GM19395 (cell line): ENCODE data around the gene SMARCA4.
A peak's percentile ranks its signal among the peaks of the same experiment; 100 is the strongest.
"Not testable (repeated sequence)": the region's sequence is repeated elsewhere in the genome, so short reads cannot be mapped to it uniquely, and the experiment has no call there.

Experiments
- ATAC-seq: cut with Tn5 transposase; IDR thresholded peaks from one replicate; pipeline ENCODE4 v1.9.1; 2021; ENCODE audit warnings: mild to moderate bottlenecking, moderate library complexity; ENCODE audit not compliant: unreplicated experiment

SMARCA4 gene

DNA sequence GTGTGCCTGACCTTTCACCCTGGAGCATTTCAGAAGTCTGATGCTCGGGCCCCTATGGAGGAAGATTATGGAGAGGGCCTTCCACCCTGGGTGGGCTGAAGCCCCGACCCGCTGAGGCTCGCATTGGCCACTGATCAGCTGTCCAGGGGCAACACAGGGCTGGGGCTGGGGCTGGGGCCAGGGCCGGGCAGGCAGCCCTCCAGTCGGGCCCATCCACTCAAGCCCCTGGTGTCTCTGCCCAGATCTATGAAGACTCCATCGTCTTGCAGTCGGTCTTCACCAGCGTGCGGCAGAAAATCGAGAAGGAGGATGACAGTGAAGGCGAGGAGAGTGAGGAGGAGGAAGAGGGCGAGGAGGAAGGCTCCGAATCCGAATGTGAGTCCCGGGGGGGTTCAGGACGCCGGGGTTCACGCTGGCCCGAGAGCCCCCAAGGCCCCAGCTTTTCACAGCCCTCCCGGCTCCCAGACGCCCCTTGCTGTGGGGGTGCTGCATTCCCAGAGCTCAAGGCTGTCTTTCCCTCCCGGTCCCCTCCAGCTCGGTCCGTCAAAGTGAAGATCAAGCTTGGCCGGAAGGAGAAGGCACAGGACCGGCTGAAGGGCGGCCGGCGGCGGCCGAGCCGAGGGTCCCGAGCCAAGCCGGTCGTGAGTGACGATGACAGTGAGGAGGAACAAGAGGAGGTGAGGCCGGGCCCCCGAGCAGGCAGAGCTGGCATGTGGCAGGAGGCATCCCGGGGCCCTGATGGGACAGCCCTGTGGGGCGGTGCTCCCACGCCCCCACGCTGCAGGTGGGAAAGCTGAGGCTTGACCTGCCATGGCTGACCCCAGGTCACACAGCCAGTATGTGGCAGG, 98.9 kb downstream of the SMARCA4 start:
- ATAC-seq = no peak

DNA sequence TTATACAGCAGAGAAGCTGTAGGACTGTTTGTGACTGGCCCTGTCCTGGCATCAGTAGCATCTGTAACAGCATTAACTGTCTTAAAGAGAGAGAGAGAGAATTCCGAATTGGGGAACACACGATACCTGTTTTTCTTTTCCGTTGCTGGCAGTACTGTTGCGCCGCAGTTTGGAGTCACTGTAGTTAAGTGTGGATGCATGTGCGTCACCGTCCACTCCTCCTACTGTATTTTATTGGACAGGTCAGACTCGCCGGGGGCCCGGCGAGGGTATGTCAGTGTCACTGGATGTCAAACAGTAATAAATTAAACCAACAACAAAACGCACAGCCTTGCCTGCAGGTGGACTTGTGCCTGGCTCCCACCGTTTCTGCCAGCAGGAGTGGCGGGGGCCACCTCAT, 101.1 kb downstream of the SMARCA4 start:
- no peak for ATAC-seq

DNA sequence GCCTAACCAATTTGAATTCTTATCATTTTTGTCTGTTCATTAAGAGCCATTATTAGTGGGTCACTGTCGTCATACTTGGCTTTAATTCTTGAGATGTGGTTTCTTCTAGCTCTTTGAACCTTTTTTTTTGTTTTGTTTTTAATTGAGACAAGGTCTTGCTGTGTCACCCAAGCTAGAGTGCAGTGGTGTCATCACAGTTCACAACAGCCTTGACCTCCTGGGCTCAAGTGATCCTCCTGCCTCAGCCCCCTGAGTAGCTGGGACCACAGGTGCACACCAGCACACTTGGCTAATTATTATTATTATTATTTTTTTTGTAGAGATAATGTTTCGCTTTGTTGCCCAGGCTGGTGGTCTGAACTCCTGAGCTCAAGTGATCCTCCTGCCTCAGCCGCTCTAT, 102.6 kb downstream of the SMARCA4 start:
- no peak for ATAC-seq

DNA sequence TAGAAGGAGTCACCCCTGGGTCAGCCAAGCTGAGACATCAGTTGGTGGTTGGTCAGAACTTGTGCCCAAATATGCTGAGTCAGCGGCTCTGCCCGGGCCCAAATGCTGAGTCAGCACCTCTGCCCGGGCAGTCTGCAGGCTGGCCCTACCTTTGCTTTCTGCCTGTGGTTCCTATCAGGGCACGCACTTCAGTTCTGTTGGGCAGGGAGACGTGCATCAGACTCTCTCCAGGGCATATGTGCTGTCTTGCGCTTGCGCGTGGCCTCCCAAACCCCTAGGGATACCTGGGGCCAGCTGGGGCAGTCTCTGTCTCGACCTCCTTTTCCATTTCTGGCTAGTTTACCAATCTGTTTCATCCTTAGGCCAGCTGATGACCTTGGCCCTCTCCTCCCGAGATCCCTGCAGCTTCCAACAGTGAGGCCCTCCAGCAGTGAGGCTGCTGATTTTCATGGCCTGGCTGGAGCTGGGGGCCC, 104.0 kb downstream of the SMARCA4 start:
- ATAC-seq = no peak

DNA sequence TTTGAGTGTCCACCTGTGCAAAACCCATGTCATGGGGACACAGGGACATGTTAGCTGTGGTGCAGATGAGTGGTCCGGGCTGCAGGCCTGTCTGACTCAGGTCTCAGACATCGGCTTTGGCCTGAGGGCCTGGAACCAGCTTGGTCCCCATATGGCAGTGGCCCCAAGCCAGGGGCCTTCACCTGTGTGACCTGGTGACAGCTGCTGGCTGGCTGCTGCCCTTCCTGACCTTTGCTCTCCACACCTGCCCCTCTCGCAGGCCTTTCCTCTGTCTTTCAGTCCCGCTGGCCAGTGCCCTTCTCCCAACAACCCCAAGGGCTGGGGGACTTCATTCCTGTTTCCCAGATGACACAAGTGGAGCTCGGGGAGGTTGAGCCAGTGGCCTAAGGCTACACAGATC, 105.5 kb downstream of the SMARCA4 start:
- no peak for ATAC-seq

DNA sequence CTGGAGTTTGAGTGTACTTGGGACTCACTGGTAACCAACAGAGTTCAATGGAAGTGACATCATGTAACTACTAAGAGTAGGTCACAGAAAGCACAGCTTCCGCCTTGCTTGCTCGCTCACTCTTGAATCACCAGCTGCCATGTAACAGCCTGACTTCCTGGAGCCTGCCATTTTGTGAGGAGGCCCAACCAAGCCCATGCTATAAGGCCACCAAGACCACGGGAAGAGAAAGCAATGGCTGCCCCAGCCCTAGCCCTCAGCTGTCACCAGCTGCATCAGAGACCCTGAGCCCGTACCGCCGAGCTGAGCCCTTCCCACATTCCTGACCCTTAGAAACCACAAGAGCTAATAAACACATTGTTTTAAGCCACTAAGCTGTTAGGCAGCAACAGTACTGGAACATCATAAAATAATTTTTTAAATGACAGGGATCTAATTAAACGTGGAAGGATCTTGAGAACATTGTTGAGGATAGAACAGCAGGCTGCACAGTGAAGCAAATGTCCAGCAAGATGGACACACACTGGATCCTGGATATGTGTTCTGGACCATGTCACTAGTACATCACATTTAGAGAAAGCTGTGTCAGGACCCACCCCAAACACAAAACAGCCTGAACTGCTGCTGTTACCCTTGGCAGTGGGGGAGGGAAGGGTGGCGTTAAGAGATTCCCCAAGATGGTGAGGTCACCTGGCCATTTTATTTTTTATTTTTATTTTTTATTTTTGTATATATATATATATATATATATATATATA, 106.7 kb downstream of the SMARCA4 start:
- no peak for ATAC-seq

DNA sequence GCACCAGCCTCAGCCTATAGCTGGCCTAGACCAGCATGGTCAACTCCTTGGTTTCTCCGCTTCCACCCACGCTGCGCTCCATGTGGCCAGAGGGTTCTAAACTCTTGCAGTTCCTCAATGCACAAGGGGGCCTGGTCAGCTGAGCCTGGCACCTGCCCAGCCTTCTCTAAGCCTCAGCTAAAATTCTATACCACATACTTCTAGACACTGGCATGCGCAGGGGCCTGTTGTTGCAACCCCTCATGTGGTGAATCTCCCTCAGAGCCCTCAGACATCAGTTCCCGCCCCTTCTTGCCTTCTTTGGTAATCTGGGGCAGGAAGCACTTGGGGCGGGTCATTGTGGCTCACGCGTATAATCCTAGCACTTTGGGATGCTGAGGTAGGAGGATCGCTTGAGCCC, 108.7 kb downstream of the SMARCA4 start:
- no peak for ATAC-seq

DNA sequence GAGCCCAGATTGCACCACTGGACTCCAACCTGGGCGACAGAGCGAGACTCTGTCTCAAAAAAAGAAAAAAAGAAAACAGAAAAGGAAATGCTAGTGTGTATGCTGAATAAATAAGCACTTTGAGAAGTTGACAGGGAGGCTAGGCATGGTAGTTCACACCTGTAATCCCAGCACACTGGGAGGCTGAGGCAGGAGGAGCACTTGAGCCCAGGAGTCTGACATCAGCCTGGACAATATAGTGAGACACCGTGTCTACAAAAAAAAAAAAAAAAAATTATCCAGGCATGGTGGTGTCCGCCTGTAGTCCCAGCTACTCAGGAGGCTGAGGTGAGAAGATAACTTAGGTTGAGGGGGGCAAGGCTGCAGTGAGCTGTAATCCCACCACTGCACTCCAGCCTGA, 109.3 kb downstream of the SMARCA4 start:
- ATAC-seq = no peak

DNA sequence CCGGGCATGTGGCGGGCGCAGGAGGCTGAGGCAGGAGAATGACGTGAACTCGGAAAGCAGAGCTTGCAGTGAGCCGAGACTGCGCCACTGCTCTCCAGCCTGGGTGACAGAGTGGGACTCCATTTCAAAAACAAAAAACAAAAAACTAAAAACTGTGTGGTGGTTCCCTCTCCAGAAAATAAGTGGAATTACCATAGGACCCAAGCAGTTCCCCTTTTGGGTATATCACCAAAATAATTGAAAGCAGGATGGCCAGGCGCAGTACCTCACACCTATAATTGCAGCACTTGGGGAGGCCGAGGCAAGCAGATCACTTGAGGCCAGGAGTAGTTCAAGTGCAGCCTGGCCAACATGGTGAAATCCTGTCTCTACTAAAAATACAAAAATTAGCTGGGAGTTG, 112.7 kb downstream of the SMARCA4 start:
- no peak for ATAC-seq

DNA sequence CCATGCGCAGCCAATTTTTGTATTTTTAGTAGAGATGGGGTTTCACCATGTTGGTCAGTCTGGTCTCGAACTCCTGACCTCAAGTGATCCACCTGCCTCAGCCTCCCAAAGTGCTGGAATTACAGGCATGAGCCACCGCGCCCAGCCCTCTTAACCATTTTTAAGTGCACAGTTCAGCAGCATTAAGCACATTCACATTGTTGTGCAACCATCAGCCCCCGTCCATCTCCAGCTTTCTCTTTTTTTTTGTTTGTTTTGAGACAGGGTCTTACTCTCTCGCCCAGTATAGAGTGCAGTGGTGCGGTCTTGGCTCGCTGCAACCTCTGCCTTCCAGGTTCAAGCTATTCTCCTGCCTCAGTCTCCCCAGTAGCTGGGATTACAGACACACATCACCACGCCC, 116.0 kb downstream of the SMARCA4 start:
- ATAC-seq = not testable (repeated sequence)

DNA sequence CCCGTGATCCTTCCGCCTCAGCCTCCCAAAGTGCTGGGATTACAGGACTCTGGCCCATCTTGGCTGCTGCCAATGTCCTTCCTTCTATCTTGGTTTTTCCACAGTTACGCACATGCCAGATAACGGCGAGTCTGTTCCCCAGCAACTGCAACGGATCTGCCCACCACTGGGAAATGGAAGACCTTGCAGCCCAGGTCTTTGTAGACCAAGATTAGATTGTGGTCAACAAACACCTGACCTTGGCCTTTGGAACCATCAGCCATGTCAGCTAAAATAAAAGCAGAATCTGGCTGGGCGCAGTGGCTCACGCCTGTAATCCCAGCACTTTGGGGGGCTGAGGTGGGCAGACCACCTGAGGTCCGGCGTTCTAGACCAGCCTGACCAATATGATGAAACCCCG, 118.1 kb downstream of the SMARCA4 start:
- ATAC-seq = no peak

DNA sequence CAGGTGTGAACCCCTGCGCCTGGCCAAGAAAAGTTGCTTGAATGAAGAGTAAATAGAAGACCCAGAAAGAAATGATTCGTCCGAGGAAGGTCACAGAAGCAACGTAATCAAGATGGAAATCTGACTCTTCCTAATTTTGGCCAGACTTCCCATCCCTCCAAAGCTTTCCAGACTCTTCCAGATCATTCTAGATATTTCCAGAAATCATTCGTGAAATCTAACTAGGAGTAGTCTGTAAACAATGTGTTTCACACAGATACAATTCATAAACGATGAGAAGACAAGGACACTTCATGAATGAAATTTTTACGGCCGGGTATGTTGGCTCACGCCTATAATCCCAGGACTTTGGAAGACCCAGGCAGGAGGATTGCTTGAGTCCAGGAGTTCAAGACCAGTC, 119.2 kb downstream of the SMARCA4 start:
- ATAC-seq = no peak

DNA sequence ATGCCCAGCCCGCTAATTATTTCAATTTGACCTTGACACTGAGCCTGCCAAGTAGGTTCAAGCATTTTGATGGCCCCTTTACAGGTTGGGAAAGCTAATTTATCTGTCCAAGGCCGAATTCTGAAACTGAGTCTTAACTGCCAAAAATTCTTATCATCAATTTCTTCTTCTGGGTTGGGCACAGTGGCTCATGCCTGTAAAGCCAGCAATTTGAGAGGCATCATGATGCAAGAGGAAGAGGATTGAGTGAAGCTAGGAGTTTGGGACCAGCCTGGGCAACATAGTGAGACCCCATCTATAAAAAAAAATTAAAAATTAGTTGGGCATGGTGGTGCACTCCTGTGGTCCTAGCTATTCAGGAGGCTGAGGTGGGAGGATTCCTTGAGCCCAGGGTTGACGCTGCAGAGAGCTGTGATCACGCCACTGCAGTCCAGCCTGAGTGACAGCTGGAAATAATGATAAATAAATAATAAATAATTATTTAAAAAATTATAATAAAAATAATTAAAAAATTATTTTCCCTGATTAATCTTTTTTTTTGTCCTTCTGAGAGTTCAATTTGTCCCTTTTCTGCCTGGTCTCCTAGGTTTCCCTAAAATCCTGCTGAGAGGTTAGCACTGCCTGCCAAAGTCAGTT, 127.2 kb downstream of the SMARCA4 start:
- no peak for ATAC-seq

DNA sequence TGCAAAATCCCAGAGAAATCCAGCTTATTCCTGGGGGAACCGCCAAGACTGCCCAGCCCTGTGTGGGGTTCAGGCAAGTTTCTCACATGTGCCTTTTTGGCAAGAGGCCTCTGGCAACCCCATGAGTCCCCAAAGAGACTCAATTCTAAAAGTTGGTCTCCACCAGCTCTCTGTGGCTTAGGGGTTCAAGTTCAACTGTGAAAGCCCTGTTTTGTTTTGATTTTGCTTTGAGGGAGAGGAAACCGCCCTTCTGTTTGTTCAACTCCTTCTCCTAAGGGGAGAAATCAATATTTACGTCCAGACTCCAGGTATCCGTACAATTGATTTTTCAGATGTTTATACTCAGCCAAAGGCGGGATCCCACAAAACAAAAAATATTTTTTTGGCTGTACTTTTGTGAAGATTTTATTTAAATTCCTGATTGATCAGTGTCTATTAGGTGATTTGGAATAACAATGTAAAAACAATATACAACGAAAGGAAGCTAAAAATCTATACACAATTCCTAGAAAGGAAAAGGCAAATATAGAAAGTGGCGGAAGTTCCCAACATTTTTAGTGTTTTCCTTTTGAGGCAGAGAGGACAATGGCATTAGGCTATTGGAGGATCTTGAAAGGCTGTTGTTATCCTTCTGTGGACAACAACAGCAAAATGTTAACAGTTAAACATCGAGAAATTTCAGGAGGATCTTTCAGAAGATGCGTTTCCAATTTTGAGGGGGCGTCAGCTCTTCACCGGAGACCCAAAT, 127.8 kb downstream of the SMARCA4 start:
- no peak for ATAC-seq

DNA sequence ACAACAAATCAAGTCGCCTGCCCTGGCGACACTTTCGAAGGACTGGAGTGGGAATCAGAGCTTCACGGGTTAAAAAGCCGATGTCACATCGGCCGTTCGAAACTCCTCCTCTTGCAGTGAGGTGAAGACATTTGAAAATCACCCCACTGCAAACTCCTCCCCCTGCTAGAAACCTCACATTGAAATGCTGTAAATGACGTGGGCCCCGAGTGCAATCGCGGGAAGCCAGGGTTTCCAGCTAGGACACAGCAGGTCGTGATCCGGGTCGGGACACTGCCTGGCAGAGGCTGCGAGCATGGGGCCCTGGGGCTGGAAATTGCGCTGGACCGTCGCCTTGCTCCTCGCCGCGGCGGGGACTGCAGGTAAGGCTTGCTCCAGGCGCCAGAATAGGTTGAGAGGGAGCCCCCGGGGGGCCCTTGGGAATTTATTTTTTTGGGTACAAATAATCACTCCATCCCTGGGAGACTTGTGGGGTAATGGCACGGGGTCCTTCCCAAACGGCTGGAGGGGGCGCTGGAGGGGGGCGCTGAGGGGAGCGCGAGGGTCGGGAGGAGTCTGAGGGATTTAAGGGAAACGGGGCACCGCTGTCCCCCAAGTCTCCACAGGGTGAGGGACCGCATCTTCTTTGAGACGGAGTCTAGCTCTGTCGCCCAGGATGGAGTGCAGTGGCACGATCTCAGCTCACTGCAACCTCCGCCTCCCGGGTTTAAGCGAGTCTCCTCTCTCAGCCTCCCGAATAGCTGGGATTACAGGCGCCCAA, 128.6 kb downstream of the SMARCA4 start, which contains the start of gene LDLR:
TSS of gene LDLR (plus strand) at position 210 of the 760 bp plus-strand sequence. CDS start at position 296, 86 bp downstream.
- ATAC-seq = peak; percentile 32

DNA sequence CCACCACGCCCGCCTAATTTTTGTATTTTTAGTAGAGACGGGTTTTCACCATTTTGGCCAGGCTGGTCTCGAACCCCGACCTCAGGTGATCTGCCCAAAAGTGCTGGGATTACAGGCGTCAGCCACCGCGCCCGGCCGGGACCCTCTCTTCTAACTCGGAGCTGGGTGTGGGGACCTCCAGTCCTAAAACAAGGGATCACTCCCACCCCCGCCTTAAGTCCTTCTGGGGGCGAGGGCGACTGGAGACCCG, 129.1 kb downstream of the SMARCA4 start:
- ATAC-seq = not testable (repeated sequence)

DNA sequence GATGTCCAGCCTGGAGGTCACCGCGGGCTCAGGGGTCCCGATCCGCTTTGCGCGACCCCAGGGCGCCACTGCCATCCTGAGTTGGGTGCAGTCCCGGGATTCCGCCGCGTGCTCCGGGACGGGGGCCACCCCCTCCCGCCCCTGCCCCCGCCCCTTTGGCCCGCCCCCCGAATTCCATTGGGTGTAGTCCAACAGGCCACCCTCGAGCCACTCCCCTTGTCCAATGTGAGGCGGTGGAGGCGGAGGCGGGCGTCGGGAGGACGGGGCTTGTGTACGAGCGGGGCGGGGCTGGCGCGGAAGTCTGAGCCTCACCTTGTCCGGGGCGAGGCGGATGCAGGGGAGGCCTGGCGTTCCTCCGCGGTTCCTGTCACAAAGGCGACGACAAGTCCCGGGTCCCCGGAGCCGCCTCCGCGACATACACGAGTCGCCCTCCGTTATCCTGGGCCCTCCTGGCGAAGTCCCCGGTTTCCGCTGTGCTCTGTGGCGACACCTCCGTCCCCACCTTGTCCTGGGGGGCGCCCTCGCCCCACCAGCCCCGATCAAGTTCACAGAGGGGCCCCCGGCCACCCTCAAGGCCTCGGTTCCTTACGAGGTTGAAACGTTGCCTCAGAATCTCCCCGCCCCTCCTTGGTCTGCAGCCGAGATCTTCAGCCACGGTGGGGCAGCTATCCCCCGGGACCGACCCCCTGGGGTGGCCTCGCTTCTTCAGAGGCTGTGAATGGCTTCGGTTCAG, 129.6 kb downstream of the SMARCA4 start:
- ATAC-seq = peak; percentile 60

DNA sequence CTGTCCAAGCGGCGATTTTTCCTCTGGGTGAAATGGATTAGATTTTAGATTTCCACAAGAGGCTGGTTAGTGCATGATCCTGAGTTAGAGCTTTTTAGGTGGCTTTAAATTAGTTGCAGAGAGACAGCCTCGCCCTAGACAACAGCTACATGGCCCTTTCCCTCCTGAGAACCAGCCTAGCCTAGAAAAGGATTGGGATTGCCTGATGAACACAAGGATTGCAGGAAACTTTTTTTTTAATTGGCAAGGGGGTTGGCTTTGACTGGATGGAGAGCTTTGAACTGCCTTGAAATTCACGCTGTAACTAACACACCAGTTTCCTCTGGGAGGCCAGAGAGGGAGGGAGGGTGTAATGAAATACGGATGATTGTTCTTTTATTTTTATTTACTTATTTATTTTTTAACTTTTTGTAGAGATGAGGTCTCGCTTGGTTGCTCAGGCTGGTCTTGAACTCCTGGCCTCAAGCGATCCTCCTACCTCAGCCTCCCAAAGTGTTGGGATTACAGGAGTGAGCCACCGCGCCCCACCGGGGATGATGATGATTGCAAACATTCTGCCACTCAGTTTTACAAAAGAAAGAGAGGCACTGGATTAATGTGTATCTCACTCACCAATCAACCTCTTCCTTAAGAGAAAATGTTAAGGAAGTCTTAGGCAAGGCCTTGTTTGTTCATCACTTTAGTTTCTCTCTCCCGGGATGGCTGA, 130.3 kb downstream of the SMARCA4 start:
- no peak for ATAC-seq

DNA sequence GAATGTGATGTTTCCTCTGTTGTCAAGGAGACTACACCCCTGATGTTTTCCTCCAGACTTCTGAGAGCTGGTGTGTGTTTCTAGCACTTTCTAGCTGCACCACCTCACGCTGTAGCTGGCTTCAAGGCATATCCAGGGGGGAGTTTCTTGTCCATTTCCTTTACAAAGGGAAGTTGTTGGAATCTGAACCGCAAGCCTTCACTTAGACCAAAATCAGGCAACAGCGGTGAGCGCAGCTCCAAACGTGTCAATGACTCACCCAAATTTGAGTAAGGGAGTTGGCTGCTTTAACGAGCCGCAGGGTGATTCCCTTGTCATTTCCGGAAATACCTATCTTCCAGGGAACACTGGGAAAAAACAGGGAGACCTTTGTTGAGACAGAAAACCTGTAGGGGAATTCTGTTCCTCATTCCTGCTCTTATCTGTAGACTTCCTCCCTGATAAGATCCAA, 130.9 kb downstream of the SMARCA4 start:
- no peak for ATAC-seq
